ENCODE data around the gene SLCO1B3.

Gene SLCO1B3

GRCh38 chr12:20883288-20883687 lies 72.8 kb downstream of the SLCO1B3 start:
- no peak for TF ChIP-seq CTCF (conservative IDR thresholded peaks at IDR 0.05; ENCODE audit: low read depth, low read length)
- no peak for DNase-seq (ENCODE audit: low read depth)

GRCh38 chr12:20885116-20885515 lies 74.6 kb downstream of the SLCO1B3 start:
- H3K4me3 ChIP-seq (ENCODE audit: low read length): no peak overlapping the region
- no peak for DNase-seq (ENCODE audit: low read depth)
- TF ChIP-seq CTCF (conservative IDR thresholded peaks at IDR 0.05; ENCODE audit: low read depth, low read length): no peak

More at GRCh38 chr12:20883288-20883687, 72.8 kb downstream of the SLCO1B3 start:
- H3K4me3 ChIP-seq (ENCODE audit: low read length): no peak overlapping the region

GRCh38 chr12:20885552-20885951 lies 75.0 kb downstream of the SLCO1B3 start:
- TF ChIP-seq CTCF (conservative IDR thresholded peaks at IDR 0.05; ENCODE audit: low read depth, low read length): no peak
- DNase-seq (ENCODE audit: low read depth): no peak
- H3K4me3 ChIP-seq (ENCODE audit: low read length): no peak overlapping the region

GRCh38 chr12:20917269-20917668 lies 106.8 kb downstream of the SLCO1B3 start:
- DNase-seq (ENCODE audit: low read depth): no peak
- TF ChIP-seq CTCF (conservative IDR thresholded peaks at IDR 0.05; ENCODE audit: low read depth, low read length): no peak
- H3K4me3 ChIP-seq (ENCODE audit: low read length): no peak overlapping the region

GRCh38 chr12:20917819-20918218 lies 107.3 kb downstream of the SLCO1B3 start:
- no peak for DNase-seq (ENCODE audit: low read depth)
- H3K4me3 ChIP-seq (ENCODE audit: low read length): no peak overlapping the region
- no peak for TF ChIP-seq CTCF (conservative IDR thresholded peaks at IDR 0.05; ENCODE audit: low read depth, low read length)

GRCh38 chr12:20931894-20932293 lies 121.4 kb downstream of the SLCO1B3 start:
- no peak for TF ChIP-seq CTCF (conservative IDR thresholded peaks at IDR 0.05; ENCODE audit: low read depth, low read length)
- H3K4me3 ChIP-seq (ENCODE audit: low read length): no peak overlapping the region
- no peak for DNase-seq (ENCODE audit: low read depth)

- DNase-seq (ENCODE audit: low read depth): no peak
- no peak overlapping the region for H3K4me3 ChIP-seq (ENCODE audit: low read length)
- peak; percentile 22 for TF ChIP-seq CTCF (conservative IDR thresholded peaks at IDR 0.05; ENCODE audit: low read depth, low read length)
Observed at GRCh38 chr12:20946732-20947131, 136.2 kb downstream of the SLCO1B3 start.

All from retinal pigment epithelial cell (primary cell).